ENCODE results near the gene BOC.

BOC gene

DNA sequence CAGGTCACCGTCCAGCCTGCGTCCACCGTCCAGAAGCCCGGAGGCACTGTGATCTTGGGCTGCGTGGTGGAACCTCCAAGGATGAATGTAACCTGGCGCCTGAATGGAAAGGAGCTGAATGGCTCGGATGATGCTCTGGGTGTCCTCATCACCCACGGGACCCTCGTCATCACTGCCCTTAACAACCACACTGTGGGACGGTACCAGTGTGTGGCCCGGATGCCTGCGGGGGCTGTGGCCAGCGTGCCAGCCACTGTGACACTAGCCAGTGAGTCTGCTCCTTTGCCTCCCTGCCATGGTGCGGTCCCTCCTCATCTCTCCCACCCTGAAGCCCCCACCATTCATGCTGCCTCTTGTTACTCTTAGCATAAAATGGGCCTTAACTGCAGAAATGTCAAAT is 39.2 kb downstream of the BOC start:
- Mint-ChIP-seq H3K27me3 (ENCODE audit: low read depth) (peaks cover 3% of the 10 kb centered on the region), H3K9me3 (no peaks in the 10 kb centered on the region), H3K27ac (no peak overlapping the region), H3K36me3 (ENCODE audit: low read depth) (peaks cover 81% of the 10 kb centered on the region), H3K4me3 (no peak overlapping the region), H3K4me1 (peaks cover 79% of the 10 kb centered on the region)
- TF ChIP-seq, protein P1, sequence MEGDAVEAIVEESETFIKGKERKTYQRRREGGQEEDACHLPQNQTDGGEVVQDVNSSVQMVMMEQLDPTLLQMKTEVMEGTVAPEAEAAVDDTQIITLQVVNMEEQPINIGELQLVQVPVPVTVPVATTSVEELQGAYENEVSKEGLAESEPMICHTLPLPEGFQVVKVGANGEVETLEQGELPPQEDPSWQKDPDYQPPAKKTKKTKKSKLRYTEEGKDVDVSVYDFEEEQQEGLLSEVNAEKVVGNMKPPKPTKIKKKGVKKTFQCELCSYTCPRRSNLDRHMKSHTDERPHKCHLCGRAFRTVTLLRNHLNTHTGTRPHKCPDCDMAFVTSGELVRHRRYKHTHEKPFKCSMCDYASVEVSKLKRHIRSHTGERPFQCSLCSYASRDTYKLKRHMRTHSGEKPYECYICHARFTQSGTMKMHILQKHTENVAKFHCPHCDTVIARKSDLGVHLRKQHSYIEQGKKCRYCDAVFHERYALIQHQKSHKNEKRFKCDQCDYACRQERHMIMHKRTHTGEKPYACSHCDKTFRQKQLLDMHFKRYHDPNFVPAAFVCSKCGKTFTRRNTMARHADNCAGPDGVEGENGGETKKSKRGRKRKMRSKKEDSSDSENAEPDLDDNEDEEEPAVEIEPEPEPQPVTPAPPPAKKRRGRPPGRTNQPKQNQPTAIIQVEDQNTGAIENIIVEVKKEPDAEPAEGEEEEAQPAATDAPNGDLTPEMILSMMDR (IDR thresholded peaks at IDR 0.05; ENCODE audit: unreplicated experiment in 3 of 3) = no peak

DNA sequence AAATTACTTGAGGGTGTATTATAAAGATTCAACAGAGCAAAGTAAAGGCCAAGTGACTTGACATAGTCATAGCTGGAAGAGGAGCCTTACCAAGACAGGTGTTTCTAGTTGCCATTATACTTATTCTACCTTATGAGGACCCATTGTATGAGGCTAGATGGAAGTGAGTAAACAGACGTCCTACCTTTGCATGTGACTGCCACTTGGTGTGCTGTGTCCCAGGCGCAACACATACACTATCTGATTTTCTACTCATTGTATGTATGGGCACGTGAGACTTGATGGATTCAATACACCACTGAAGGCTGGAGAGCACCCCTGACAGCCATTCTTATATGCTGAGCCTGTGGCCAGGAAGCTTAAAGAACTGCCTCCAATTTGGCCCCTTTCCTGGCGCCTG is 40.5 kb downstream of the BOC start:
- no peak overlapping the region for H3K4me3 Mint-ChIP-seq
- no peaks in the 10 kb centered on the region for H3K9me3 Mint-ChIP-seq
- TF ChIP-seq, protein P1 (IDR thresholded peaks at IDR 0.05; ENCODE audit: unreplicated experiment in 3 of 3) = no peak
- peaks cover 76% of the 10 kb centered on the region for H3K4me1 Mint-ChIP-seq
- peaks cover 80% of the 10 kb centered on the region for H3K36me3 Mint-ChIP-seq (ENCODE audit: low read depth)
- peaks cover 3% of the 10 kb centered on the region for H3K27me3 Mint-ChIP-seq (ENCODE audit: low read depth)
- peak overlapping the region in 2 of 3 experiments; percentile 43 to 92 for H3K27ac Mint-ChIP-seq

DNA sequence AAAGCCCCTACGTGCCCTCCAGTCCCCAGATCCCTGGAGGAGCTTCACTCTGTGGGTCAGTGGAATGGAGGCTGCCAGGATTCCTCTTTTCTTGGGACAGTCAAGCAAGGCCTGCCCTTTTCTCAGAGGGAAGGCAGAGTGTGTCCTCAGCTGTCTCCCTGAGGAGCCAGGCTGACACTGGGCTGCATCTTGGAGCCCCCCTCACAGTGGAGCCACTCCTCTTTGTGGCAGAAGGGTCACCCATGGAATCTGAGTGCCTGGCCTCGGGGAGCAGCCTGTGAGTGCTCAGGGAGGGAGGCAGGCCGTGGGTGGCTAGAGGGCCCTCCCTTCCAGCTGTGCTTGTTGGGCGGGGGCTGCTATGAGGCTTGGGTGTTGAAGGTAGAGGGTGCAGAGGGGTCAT is 41.2 kb downstream of the BOC start:
- TF ChIP-seq, protein P1 (IDR thresholded peaks at IDR 0.05; ENCODE audit: unreplicated experiment in 3 of 3) = no peak
- H3K36me3 Mint-ChIP-seq (ENCODE audit: low read depth) = peaks cover 79% of the 10 kb centered on the region
- H3K4me1 Mint-ChIP-seq = peaks cover 69% of the 10 kb centered on the region
- H3K9me3 Mint-ChIP-seq = no peaks in the 10 kb centered on the region
- no peaks in the 10 kb centered on the region for H3K27me3 Mint-ChIP-seq (ENCODE audit: low read depth)
- no peak overlapping the region for H3K4me3 Mint-ChIP-seq
- peak overlapping the region in 2 of 3 experiments; percentile 43 to 92 for H3K27ac Mint-ChIP-seq

DNA sequence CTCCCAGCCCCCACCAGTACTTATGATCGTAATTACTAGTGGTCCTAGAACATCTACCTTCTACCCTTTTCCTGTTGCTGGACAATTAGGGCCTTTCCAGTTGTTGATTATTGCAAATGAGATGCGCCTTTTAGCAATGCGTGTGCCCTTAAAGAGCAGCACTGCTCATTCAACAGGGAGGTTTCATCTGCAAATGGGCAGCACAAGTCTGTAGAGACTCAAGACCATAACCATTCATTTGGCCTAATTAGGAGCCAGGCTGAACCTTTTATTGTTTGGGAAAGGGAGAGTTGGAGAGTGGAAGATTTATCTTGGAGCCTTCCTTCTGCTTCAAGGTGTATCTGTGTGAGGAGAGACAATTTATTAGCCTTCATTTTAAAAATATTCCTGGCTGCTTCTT is 42.3 kb downstream of the BOC start:
- peaks cover 69% of the 10 kb centered on the region for H3K4me1 Mint-ChIP-seq
- H3K27me3 Mint-ChIP-seq (ENCODE audit: low read depth) = no peaks in the 10 kb centered on the region
- H3K27ac Mint-ChIP-seq = peak overlapping the region; percentile 86 to 93 (median 92)
- no peaks in the 10 kb centered on the region for H3K9me3 Mint-ChIP-seq
- H3K36me3 Mint-ChIP-seq (ENCODE audit: low read depth) = peaks cover 82% of the 10 kb centered on the region
- H3K4me3 Mint-ChIP-seq = peak overlapping the region in 1 of 3 experiments; percentile 12
- TF ChIP-seq, protein P1 (IDR thresholded peaks at IDR 0.05; ENCODE audit: unreplicated experiment in 3 of 3) = no peak

DNA sequence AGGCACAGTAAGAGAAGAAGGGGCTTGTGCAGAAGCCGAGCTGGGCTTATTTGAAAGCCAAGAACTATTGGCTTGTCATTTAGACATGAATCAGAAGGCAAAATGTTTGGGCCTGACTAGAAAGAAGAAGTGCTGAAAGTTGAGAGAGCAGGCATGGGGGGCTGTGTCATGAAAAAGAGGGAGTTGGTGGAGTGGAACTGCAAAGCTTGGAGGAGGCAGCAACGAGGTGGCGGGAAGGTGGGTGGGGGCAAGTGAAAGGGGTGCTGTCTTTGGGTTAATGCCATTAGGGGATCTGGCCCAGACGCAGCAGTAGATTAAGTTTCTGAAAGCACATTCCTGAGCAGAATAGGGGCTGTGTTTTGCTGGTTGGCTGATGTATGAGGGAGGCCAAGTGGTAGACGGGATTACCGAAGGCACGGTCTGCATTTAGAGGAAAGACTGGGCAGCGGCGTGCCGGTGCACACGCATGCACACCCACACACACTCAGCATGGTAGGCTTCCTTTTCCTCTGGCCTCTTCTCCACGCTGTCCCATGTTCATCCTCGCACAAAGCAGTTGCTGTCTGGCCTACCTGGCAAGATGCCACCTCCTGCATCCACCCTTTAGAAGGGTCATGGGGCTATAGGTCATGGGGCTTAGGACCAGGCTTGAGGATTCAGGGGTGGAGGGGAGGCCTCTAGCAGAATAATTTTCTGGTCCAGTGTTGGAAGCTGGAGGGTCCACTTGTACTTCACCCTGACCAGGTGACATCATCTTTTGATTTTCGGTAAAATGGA is 43.0 kb downstream of the BOC start:
- peaks cover 84% of the 10 kb centered on the region for H3K36me3 Mint-ChIP-seq (ENCODE audit: low read depth)

More for the DNA sequence above, 43.0 kb downstream of the BOC start:
- peaks cover 70% of the 10 kb centered on the region for H3K4me1 Mint-ChIP-seq
- no peaks in the 10 kb centered on the region for H3K27me3 Mint-ChIP-seq (ENCODE audit: low read depth)
- peak overlapping the region in 2 of 3 experiments; percentile 1 to 12 for H3K4me3 Mint-ChIP-seq
- peak overlapping the region; percentile 86 to 93 (median 92) for H3K27ac Mint-ChIP-seq
- H3K9me3 Mint-ChIP-seq = no peaks in the 10 kb centered on the region
- TF ChIP-seq, protein P1 (IDR thresholded peaks at IDR 0.05; ENCODE audit: unreplicated experiment in 3 of 3) = no peak
